GM23248 (cell line): ENCODE data around the gene CCDC146. TPM values are rescaled to one million over a fixed set of nuclear protein-coding genes. Genes with fewer than 3 reads are reported as not detected.
"Not testable (repeated sequence)": the region's sequence is repeated elsewhere in the genome, so short reads cannot be mapped to it uniquely, and the experiment has no call there.

Experiments used
- DNase-seq: peaks from one replicate; pipeline ENCODE4 v3.0.0-alpha.2; 2015
- H2AFZ ChIP-seq: fragments of 200-600 bp; sonication (generic); 2 replicates; pipeline ENCODE4 v1.6.1; 2016; ENCODE audit warnings: antibody characterized with exemption
- H3F3A ChIP-seq: fragments of 200-600 bp; sonication (generic); 2 replicates; pipeline ENCODE4 v1.6.1; 2016; ENCODE audit warnings: mild to moderate bottlenecking, antibody characterized with exemption, mixed run types; ENCODE audit not compliant: insufficient read depth
- H3K27ac ChIP-seq: fragments of 200-600 bp; sonication (generic); 2 replicates; pipeline ENCODE4 v1.5.1; 2016; ENCODE audit warnings: mild to moderate bottlenecking
- H3K27me3 ChIP-seq: fragments of 200-600 bp; sonication (generic); replicated peaks from 2 replicates; pipeline ENCODE4 v1.6.1; 2016; ENCODE audit warnings: mild to moderate bottlenecking; ENCODE audit not compliant: insufficient read depth
- H3K36me3 ChIP-seq: fragments of 200-600 bp; sonication (generic); 2 replicates; pipeline ENCODE4 v1.6.1; 2016; ENCODE audit warnings: low read depth, mild to moderate bottlenecking
- H3K4me1 ChIP-seq: fragments of 200-600 bp; sonication (generic); 2 replicates; pipeline ENCODE4 v1.6.1; 2016; ENCODE audit warnings: mild to moderate bottlenecking; ENCODE audit not compliant: insufficient read depth
- H3K4me2 ChIP-seq: fragments of 200-600 bp; sonication (generic); one replicate; pipeline ENCODE4 v1.6.1; 2016; ENCODE audit warnings: mild to moderate bottlenecking; ENCODE audit not compliant: unreplicated experiment
- H3K4me3 ChIP-seq: fragments of 200-600 bp; sonication (generic); 2 replicates; pipeline ENCODE4 v1.5.1; 2016; ENCODE audit warnings: mild to moderate bottlenecking
- H3K79me2 ChIP-seq: fragments of 200-600 bp; sonication (generic); 2 replicates; pipeline ENCODE4 v1.6.1; 2016; ENCODE audit warnings: mild to moderate bottlenecking; ENCODE audit not compliant: insufficient read depth
- H3K9ac ChIP-seq: fragments of 200-600 bp; sonication (generic); 2 replicates; pipeline ENCODE4 v1.6.1; 2016; ENCODE audit warnings: mild to moderate bottlenecking
- H3K9me2 ChIP-seq: fragments of 200-600 bp; sonication (generic); 2 replicates; pipeline ENCODE4 v1.6.1; 2016; ENCODE audit warnings: mixed run types, mild to moderate bottlenecking, moderate library complexity; ENCODE audit not compliant: insufficient read depth
- H3K9me3 ChIP-seq: fragments of 200-600 bp; sonication (generic); one replicate; pipeline ENCODE4 v1.6.1; 2017; ENCODE audit warnings: low read depth
- H4K20me1 ChIP-seq: fragments of 200-600 bp; sonication (generic); 2 replicates; pipeline ENCODE4 v1.6.0; 2016; ENCODE audit not compliant: insufficient read depth
- EZH2 ChIP-seq: fragments of 200-600 bp; sonication (generic); IDR thresholded peaks from 2 replicates; pipeline ENCODE4 v1.6.1; 2018; ENCODE audit warnings: antibody characterized with exemption, mild to moderate bottlenecking; ENCODE audit not compliant: insufficient read depth, poor library complexity, severe bottlenecking
- EZH2phosphoT487 ChIP-seq: fragments of 200-600 bp; sonication (generic); IDR thresholded peaks from 2 replicates; pipeline ENCODE4 v1.6.1; 2018; ENCODE audit warnings: antibody characterized with exemption, moderate library complexity, mild to moderate bottlenecking, low read depth; ENCODE audit not compliant: insufficient read depth
- WGBS, 2 experiments: methylation state at CpG; one replicate each; pipeline ENCODE4 v1.1.6; 2015 to 2017; ENCODE audit warnings: low lambda C conversion rate in 2 of 2, low coverage in 1 of 2; ENCODE audit errors: missing lambda C conversion rate in 2 of 2; 5-methylcytosine and 5-hydroxymethylcytosine counted together
- in situ Hi-C: fragments of 300-500 bp; cut with MboI; formaldehyde crosslinking; loops from 2 replicates; pipeline ENCODE4 v1.15.0; 2020
- polyA plus RNA-seq: library from polyadenylated mRNA; unstranded; fragments of >200 nt; fragmentation: Nextera tagmentation; extraction: Ambion mirVana; gene quantifications from 2 replicates; pipeline ENCODE4 v1.2.1, GENCODE V29; 2016
- total RNA-seq: library from RNA; depleted of rRNA; stranded (reverse); fragments of >200 nt; shearing (Covaris generic); gene quantifications from 2 replicates; pipeline ENCODE4 v1.2.3, GENCODE V29; 2014

The CCDC146 gene
- total and polyA plus RNA-seq, 2 experiments from 2014 or later = 0.32 to 0.78 TPM

- no peak for TF ChIP-seq EZH2
- TF ChIP-seq EZH2phosphoT487 = no peak
- Histone ChIP-seq H4K20me1 (no peaks in the 10 kb centered on the region), H3K36me3 (no peaks in the 10 kb centered on the region), H2AFZ (no peak overlapping the region), H3K4me1 (peaks cover 12% of the 10 kb centered on the region), H3K9me2 (no peaks in the 10 kb centered on the region), H3K79me2 (no peaks in the 10 kb centered on the region), H3K9me3 (no peaks in the 10 kb centered on the region), H3K4me3 (no peak overlapping the region), H3F3A (peaks cover 7% of the 10 kb centered on the region; the same call in 1 of the 2 replicates), H3K9ac (no peak overlapping the region), H3K27ac (no peak overlapping the region), H3K27me3 (no peaks in the 10 kb centered on the region), H3K4me2 (no peak overlapping the region)
- 39 to 57% methylated on average over 2 of the region's 2 CpGs for WGBS, 2 experiments
- in situ Hi-C loops = no loop called here
- no peak for DNase-seq
These were observed 100.8 kb downstream of the CCDC146 start for GRCh38 chr7:77223261-77223660.

- H3K79me2 ChIP-seq = no peaks in the 10 kb centered on the region
These were observed 104.0 kb downstream of the CCDC146 start for GRCh38 chr7:77226357-77226839.

GRCh38 chr7:77228795-77229194, 106.4 kb downstream of the CCDC146 start:
- H3F3A ChIP-seq, H3K27me3 ChIP-seq, H3K9me3 ChIP-seq, H3K4me2 ChIP-seq, H3K36me3 ChIP-seq, H3K4me3 ChIP-seq, H4K20me1 ChIP-seq, H3K9me2 ChIP-seq, DNase-seq, H3K27ac ChIP-seq, in situ Hi-C loops, H2AFZ ChIP-seq, H3K9ac ChIP-seq, H3K79me2 ChIP-seq: not testable (repeated sequence)
- peaks cover 12% of the 10 kb centered on the region for H3K4me1 ChIP-seq

More at GRCh38 chr7:77226357-77226839, 104.0 kb downstream of the CCDC146 start:
- 69 to 74% methylated on average over 1 of the region's 1 CpG for WGBS, 2 experiments
- Histone ChIP-seq H3K9me2 (no peaks in the 10 kb centered on the region), H2AFZ (no peak overlapping the region), H3K9ac (no peak overlapping the region), H3K4me3 (no peak overlapping the region), H3K36me3 (no peaks in the 10 kb centered on the region), H3K27ac (no peak overlapping the region), H3K27me3 (no peaks in the 10 kb centered on the region), H3K4me1 (peaks cover 12% of the 10 kb centered on the region), H3K4me2 (no peak overlapping the region), H4K20me1 (no peaks in the 10 kb centered on the region), H3K9me3 (no peaks in the 10 kb centered on the region), H3F3A (peaks cover 7% of the 10 kb centered on the region; the same call in 1 of the 2 replicates)
- TF ChIP-seq EZH2phosphoT487 (no peak), EZH2 (no peak)
- in situ Hi-C loops = no loop called here
- peak; percentile 45 for DNase-seq

- in situ Hi-C loops = no loop called here
- Histone ChIP-seq H3K4me1 (peaks cover 9% of the 10 kb centered on the region), H4K20me1 (no peaks in the 10 kb centered on the region), H3K4me2 (no peak overlapping the region), H3K9ac (no peak overlapping the region), H3K27me3 (no peaks in the 10 kb centered on the region), H3K9me2 (no peaks in the 10 kb centered on the region), H3K36me3 (no peaks in the 10 kb centered on the region), H3K4me3 (no peak overlapping the region), H3F3A (no peaks in the 10 kb centered on the region), H2AFZ (no peak overlapping the region), H3K9me3 (no peaks in the 10 kb centered on the region), H3K79me2 (no peaks in the 10 kb centered on the region), H3K27ac (no peak overlapping the region)
- WGBS, 2 experiments = 68% methylated on average over 2 of the region's 2 CpGs
- no peak for DNase-seq
- TF ChIP-seq EZH2 (no peak), EZH2phosphoT487 (no peak)
These were observed 110.1 kb downstream of the CCDC146 start for GRCh38 chr7:77232467-77232866.

- in situ Hi-C loops = no loop called here
These were observed 112.9 kb downstream of the CCDC146 start for GRCh38 chr7:77235276-77235675.

More at GRCh38 chr7:77235276-77235675, 112.9 kb downstream of the CCDC146 start:
- no peaks in the 10 kb centered on the region for H3K79me2 ChIP-seq
- H3K27me3 ChIP-seq = no peaks in the 10 kb centered on the region
- H3F3A ChIP-seq = 0 out of 2 replicates have a peak, but pooled peaks cover 3% of the 10 kb centered on the region
- H3K9me3 ChIP-seq = no peaks in the 10 kb centered on the region
- no peak overlapping the region for H3K4me2 ChIP-seq
- DNase-seq = peak; percentile 80
- no peaks in the 10 kb centered on the region for H3K36me3 ChIP-seq
- no peak for TF ChIP-seq EZH2
- no peak for TF ChIP-seq EZH2phosphoT487
- no peak overlapping the region for H3K4me3 ChIP-seq
- H3K9me2 ChIP-seq = no peaks in the 10 kb centered on the region
- no peaks in the 10 kb centered on the region for H4K20me1 ChIP-seq
- 61 to 73% methylated on average over 2 of the region's 2 CpGs for WGBS, 2 experiments
- H3K9ac ChIP-seq = no peak overlapping the region
- no peak overlapping the region for H3K27ac ChIP-seq
- H2AFZ ChIP-seq = no peak overlapping the region
- peaks cover 23% of the 10 kb centered on the region for H3K4me1 ChIP-seq
